Measurements from ENCODE around the gene CBLB.

- no peak for TF ChIP-seq ETV6 (IDR thresholded peaks at IDR 0.05; ENCODE audit: borderline replicate concordance in 1 of 2, low read depth in 2 of 2, low read length in 1 of 2)
- no peak for TF ChIP-seq ETV6 (CRISPR knock-in tag; IDR thresholded peaks at IDR 0.05; ENCODE audit: borderline replicate concordance)
- TF ChIP-seq SMC3 (conservative IDR thresholded peaks at IDR 0.05; ENCODE audit: insufficient read depth, low read depth, low read length), result no peak
- TF ChIP-seq POLR2AphosphoS2 (IDR thresholded peaks at IDR 0.05; ENCODE audit: low read length), result no peak
- TF ChIP-seq GABPB1 (CRISPR knock-in tag; IDR thresholded peaks at IDR 0.05), result no peak
- TF ChIP-seq ZNF431 (CRISPR knock-in tag; IDR thresholded peaks at IDR 0.05), result no peak
- no peak for TF ChIP-seq CTCF (IDR thresholded peaks at IDR 0.05 in 2 of 3, conservative IDR thresholded peaks at IDR 0.05 in 1 of 3; ENCODE audit: insufficient read depth in 2 of 3, low read depth in 1 of 3, low read length in 3 of 3)
- no peak for TF ChIP-seq MAFK (IDR thresholded peaks at IDR 0.05; ENCODE audit: low read length)
- no peak for TF ChIP-seq TRIM25 (IDR thresholded peaks at IDR 0.05; ENCODE audit: borderline replicate concordance)
- TF ChIP-seq, protein P1, sequence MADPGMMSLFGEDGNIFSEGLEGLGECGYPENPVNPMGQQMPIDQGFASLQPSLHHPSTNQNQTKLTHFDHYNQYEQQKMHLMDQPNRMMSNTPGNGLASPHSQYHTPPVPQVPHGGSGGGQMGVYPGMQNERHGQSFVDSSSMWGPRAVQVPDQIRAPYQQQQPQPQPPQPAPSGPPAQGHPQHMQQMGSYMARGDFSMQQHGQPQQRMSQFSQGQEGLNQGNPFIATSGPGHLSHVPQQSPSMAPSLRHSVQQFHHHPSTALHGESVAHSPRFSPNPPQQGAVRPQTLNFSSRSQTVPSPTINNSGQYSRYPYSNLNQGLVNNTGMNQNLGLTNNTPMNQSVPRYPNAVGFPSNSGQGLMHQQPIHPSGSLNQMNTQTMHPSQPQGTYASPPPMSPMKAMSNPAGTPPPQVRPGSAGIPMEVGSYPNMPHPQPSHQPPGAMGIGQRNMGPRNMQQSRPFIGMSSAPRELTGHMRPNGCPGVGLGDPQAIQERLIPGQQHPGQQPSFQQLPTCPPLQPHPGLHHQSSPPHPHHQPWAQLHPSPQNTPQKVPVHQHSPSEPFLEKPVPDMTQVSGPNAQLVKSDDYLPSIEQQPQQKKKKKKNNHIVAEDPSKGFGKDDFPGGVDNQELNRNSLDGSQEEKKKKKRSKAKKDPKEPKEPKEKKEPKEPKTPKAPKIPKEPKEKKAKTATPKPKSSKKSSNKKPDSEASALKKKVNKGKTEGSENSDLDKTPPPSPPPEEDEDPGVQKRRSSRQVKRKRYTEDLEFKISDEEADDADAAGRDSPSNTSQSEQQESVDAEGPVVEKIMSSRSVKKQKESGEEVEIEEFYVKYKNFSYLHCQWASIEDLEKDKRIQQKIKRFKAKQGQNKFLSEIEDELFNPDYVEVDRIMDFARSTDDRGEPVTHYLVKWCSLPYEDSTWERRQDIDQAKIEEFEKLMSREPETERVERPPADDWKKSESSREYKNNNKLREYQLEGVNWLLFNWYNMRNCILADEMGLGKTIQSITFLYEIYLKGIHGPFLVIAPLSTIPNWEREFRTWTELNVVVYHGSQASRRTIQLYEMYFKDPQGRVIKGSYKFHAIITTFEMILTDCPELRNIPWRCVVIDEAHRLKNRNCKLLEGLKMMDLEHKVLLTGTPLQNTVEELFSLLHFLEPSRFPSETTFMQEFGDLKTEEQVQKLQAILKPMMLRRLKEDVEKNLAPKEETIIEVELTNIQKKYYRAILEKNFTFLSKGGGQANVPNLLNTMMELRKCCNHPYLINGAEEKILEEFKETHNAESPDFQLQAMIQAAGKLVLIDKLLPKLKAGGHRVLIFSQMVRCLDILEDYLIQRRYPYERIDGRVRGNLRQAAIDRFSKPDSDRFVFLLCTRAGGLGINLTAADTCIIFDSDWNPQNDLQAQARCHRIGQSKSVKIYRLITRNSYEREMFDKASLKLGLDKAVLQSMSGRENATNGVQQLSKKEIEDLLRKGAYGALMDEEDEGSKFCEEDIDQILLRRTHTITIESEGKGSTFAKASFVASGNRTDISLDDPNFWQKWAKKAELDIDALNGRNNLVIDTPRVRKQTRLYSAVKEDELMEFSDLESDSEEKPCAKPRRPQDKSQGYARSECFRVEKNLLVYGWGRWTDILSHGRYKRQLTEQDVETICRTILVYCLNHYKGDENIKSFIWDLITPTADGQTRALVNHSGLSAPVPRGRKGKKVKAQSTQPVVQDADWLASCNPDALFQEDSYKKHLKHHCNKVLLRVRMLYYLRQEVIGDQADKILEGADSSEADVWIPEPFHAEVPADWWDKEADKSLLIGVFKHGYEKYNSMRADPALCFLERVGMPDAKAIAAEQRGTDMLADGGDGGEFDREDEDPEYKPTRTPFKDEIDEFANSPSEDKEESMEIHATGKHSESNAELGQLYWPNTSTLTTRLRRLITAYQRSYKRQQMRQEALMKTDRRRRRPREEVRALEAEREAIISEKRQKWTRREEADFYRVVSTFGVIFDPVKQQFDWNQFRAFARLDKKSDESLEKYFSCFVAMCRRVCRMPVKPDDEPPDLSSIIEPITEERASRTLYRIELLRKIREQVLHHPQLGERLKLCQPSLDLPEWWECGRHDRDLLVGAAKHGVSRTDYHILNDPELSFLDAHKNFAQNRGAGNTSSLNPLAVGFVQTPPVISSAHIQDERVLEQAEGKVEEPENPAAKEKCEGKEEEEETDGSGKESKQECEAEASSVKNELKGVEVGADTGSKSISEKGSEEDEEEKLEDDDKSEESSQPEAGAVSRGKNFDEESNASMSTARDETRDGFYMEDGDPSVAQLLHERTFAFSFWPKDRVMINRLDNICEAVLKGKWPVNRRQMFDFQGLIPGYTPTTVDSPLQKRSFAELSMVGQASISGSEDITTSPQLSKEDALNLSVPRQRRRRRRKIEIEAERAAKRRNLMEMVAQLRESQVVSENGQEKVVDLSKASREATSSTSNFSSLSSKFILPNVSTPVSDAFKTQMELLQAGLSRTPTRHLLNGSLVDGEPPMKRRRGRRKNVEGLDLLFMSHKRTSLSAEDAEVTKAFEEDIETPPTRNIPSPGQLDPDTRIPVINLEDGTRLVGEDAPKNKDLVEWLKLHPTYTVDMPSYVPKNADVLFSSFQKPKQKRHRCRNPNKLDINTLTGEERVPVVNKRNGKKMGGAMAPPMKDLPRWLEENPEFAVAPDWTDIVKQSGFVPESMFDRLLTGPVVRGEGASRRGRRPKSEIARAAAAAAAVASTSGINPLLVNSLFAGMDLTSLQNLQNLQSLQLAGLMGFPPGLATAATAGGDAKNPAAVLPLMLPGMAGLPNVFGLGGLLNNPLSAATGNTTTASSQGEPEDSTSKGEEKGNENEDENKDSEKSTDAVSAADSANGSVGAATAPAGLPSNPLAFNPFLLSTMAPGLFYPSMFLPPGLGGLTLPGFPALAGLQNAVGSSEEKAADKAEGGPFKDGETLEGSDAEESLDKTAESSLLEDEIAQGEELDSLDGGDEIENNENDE (IDR thresholded peaks at IDR 0.05; ENCODE audit: low read depth, low read length), result no peak
- no peak for TF ChIP-seq TEAD2 (tag; IDR thresholded peaks at IDR 0.05)
- TF ChIP-seq PHF21A (IDR thresholded peaks at IDR 0.05; ENCODE audit: borderline replicate concordance, low read depth), result no peak
Measured at GRCh38 chr3:105691633-105692032, 177.2 kb downstream of the CBLB start.

Measured in K562 (cell line).